Loucy (cell line): ENCODE data around the gene LRRC14B.

Source experiments
- EZH2phosphoT487 ChIP-seq: fragments of 200-600 bp; IDR thresholded peaks from 2 replicates; pipeline ENCODE4 v1.6.1; 2018; ENCODE audit warnings: antibody characterized with exemption, mild to moderate bottlenecking, moderate library complexity, borderline replicate concordance
- TF ChIP-seq, protein P1 (sequence below): fragments of 200-600 bp; sonication (generic); conservative IDR thresholded peaks from 2 replicates; pipeline ENCODE4 v1.5.1; 2014; ENCODE audit warnings: mild to moderate bottlenecking, antibody characterized with exemption, low read length

DNA sequence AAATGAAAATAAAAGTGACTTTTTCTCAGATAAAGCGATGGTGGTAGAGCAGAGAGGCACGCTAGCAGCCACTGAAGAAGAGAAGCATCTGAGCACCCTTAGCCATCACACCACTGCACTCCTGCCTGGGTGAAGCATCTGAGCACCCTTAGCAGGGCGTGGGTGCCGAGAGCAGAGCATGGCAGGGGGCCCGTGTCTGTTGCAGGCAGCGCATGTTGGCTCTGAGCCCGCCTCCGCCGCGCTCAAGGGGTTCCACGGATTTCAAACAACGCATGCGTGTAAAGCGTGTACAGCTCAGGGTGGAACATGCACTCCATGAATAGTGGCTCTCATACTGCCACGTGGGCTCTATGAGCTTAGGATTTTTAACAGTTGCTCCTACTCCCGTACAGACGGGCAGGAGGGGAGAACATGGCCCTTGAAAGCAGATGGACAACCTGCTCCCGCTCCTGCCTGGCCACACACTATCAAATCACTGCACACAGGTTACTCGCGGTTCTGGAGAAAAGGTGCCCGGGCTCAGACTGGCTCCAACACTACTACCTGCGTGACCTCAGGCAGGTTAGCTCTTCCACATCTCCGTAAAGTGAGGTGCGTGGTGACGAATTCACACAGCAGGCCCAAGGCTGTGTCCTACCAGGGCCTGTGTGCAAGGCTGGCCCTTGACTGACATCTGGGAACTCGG, 12.1 kb downstream of the LRRC14B start:
- TF ChIP-seq, protein P1, sequence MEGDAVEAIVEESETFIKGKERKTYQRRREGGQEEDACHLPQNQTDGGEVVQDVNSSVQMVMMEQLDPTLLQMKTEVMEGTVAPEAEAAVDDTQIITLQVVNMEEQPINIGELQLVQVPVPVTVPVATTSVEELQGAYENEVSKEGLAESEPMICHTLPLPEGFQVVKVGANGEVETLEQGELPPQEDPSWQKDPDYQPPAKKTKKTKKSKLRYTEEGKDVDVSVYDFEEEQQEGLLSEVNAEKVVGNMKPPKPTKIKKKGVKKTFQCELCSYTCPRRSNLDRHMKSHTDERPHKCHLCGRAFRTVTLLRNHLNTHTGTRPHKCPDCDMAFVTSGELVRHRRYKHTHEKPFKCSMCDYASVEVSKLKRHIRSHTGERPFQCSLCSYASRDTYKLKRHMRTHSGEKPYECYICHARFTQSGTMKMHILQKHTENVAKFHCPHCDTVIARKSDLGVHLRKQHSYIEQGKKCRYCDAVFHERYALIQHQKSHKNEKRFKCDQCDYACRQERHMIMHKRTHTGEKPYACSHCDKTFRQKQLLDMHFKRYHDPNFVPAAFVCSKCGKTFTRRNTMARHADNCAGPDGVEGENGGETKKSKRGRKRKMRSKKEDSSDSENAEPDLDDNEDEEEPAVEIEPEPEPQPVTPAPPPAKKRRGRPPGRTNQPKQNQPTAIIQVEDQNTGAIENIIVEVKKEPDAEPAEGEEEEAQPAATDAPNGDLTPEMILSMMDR, result no peak
- TF ChIP-seq EZH2phosphoT487, result no peak
